Testis (tissue), 3 donors: ENCODE results near the gene GPRASP2. TPM values are rescaled to one million over a fixed set of nuclear protein-coding genes. Genes with fewer than 3 reads are reported as not detected.
A peak's percentile ranks its signal among the peaks of the same experiment; 100 is the strongest.
"Not testable (repeated sequence)": the region's sequence is repeated elsewhere in the genome, so short reads cannot be mapped to it uniquely, and the experiment has no call there.

Source experiments
- DNase-seq: peaks from one replicate; pipeline ENCODE4 v3.0.0-alpha.2; 2019
- H3K27ac ChIP-seq, 2 donors: fragments of 200-600 bp; sonication (generic); one replicate each; pipeline ENCODE4 v1.5.1; 2019
- H3K27me3 ChIP-seq: fragments of 200-600 bp; sonication (generic); one replicate; pipeline ENCODE4 v1.5.1; 2019
- H3K36me3 ChIP-seq: fragments of 200-600 bp; sonication (generic); one replicate; pipeline ENCODE4 v1.5.1; 2017; ENCODE audit warnings: low read depth; ENCODE audit errors: missing control alignments
- H3K4me1 ChIP-seq: fragments of 200-600 bp; sonication (generic); one replicate; pipeline ENCODE4 v1.5.1; 2019
- H3K4me3 ChIP-seq, 2 donors: fragments of 200-600 bp; sonication (generic); one replicate each; pipeline ENCODE4 v1.5.1; 2017 to 2019
- H3K9me3 ChIP-seq: fragments of 200-600 bp; sonication (generic); one replicate; pipeline ENCODE4 v1.5.1; 2017
- POLR2A ChIP-seq: fragments of 450-650 bp; IDR thresholded peaks from one replicate; pipeline ENCODE4 v1.6.1; 2017; ENCODE audit warnings: antibody characterized with exemption, mild to moderate bottlenecking, moderate library complexity
- WGBS, 2 donors: methylation state at CpG; one replicate each; pipeline ENCODE4 v1.1.5; 2018; 5-methylcytosine and 5-hydroxymethylcytosine counted together
- intact Hi-C: fragments of 100-400 bp; cut with DNase I; formaldehyde crosslinking; loops from one replicate; pipeline ENCODE4 v1.15.1; 2023; ENCODE audit warnings: low total_unique reads
- polyA plus RNA-seq: library from polyadenylated mRNA; stranded (reverse); fragments of 350-450 nt; fragmentation: Illumina TruSeq; extraction: RNeasy Lipid Tissue Mini Kit (QIAGEN cat#74804); gene quantifications from one replicate; pipeline ENCODE4 v1.2.3, GENCODE V29; 2014; ENCODE audit warnings: low read depth, low replicate concordance; ENCODE audit not compliant: insufficient read depth
- total RNA-seq, 2 donors: library from RNA; depleted of rRNA; stranded (reverse); fragments of >200 nt; gene quantifications; one replicate each; pipeline ENCODE4 v1.2.3, GENCODE V29; 2016
- TF ChIP-seq, protein P1 (sequence below), 3 experiments: fragments of 450-650 bp in 2 of 3; fragments of 200-600 bp in 1 of 3; sonication (generic) in 1 of 3; IDR thresholded peaks; one replicate each; pipeline ENCODE4 v1.5.1; 2016 to 2019; ENCODE audit warnings: antibody characterized with exemption in 3 of 3, mild to moderate bottlenecking in 2 of 3, moderate library complexity in 1 of 3

GPRASP2 gene
- total and polyA plus RNA-seq, 3 donors from 2014 or later = 8.4 to 12.8 (median 11.9) TPM

GRCh38 chrX:102720237-102721168 lies 8.3 kb downstream of the GPRASP2 start, which contains the start of gene GPRASP3:
Gene GPRASP3 (plus strand): TSS chrX:102720743. CDS start chrX:102748996, 28,253 bp downstream.
- DNase-seq = peak; percentile 90
- H3K9me3 ChIP-seq = no peaks in the 10 kb centered on the region
- WGBS, 2 donors = 1 to 7% methylated on average over 8 to 17 of the region's 31 CpGs
- H3K36me3 ChIP-seq = no peaks in the 10 kb centered on the region
- H3K4me3 ChIP-seq = peak within 1 kb of the TSS; percentile 36 to 59
- no peaks in the 10 kb centered on the region for H3K27me3 ChIP-seq
- intact Hi-C loops = no loop called here
- no peaks in the 10 kb centered on the region for H3K4me1 ChIP-seq
- no peak for TF ChIP-seq POLR2A
- TF ChIP-seq, protein P1, sequence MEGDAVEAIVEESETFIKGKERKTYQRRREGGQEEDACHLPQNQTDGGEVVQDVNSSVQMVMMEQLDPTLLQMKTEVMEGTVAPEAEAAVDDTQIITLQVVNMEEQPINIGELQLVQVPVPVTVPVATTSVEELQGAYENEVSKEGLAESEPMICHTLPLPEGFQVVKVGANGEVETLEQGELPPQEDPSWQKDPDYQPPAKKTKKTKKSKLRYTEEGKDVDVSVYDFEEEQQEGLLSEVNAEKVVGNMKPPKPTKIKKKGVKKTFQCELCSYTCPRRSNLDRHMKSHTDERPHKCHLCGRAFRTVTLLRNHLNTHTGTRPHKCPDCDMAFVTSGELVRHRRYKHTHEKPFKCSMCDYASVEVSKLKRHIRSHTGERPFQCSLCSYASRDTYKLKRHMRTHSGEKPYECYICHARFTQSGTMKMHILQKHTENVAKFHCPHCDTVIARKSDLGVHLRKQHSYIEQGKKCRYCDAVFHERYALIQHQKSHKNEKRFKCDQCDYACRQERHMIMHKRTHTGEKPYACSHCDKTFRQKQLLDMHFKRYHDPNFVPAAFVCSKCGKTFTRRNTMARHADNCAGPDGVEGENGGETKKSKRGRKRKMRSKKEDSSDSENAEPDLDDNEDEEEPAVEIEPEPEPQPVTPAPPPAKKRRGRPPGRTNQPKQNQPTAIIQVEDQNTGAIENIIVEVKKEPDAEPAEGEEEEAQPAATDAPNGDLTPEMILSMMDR (IDR thresholded peaks at IDR 0.05) = no peak
- H3K27ac ChIP-seq = peak within 1 kb of the TSS in 1 of 2 donors; percentile 31

GRCh38 chrX:102721169-102721506 lies 8.9 kb downstream of the GPRASP2 start:
- H3K9me3 ChIP-seq, H3K36me3 ChIP-seq, intact Hi-C loops, H3K27ac ChIP-seq, H3K4me1 ChIP-seq, DNase-seq, H3K27me3 ChIP-seq: not testable (repeated sequence)
- H3K4me3 ChIP-seq = peak overlapping the region in 1 of 2 donors; percentile 59
- WGBS, 2 donors = 27 to 41% methylated on average over 5 to 7 of the region's 7 CpGs

- no peaks in the 10 kb centered on the region for H3K9me3 ChIP-seq
- intact Hi-C loops = no loop called here
- WGBS, 2 donors = 100% methylated on average over 1 of the region's 1 CpG
- no peak overlapping the region for H3K4me3 ChIP-seq
- H3K36me3 ChIP-seq = no peaks in the 10 kb centered on the region
- H3K27me3 ChIP-seq = no peaks in the 10 kb centered on the region
- no peak for DNase-seq
- no peak overlapping the region for H3K27ac ChIP-seq
- TF ChIP-seq, protein P1 (IDR thresholded peaks at IDR 0.05) = no peak
- no peak for TF ChIP-seq POLR2A
- no peaks in the 10 kb centered on the region for H3K4me1 ChIP-seq
Observed at GRCh38 chrX:102723456-102723855, 11.2 kb downstream of the GPRASP2 start.

GRCh38 chrX:102727761-102728160 lies 15.5 kb downstream of the GPRASP2 start:
- DNase-seq = no peak
- WGBS, 2 donors = 89 to 90% methylated on average over 1 of the region's 1 CpG
- no peak overlapping the region for H3K4me3 ChIP-seq
- TF ChIP-seq POLR2A = no peak
- TF ChIP-seq, protein P1 (IDR thresholded peaks at IDR 0.05) = no peak
- H3K4me1 ChIP-seq = no peaks in the 10 kb centered on the region
- no peaks in the 10 kb centered on the region for H3K27me3 ChIP-seq
- H3K9me3 ChIP-seq = no peaks in the 10 kb centered on the region
- no peaks in the 10 kb centered on the region for H3K36me3 ChIP-seq
- intact Hi-C loops = no loop called here
- H3K27ac ChIP-seq = no peak overlapping the region

GRCh38 chrX:102728646-102729045 lies 16.4 kb downstream of the GPRASP2 start:
- Histone ChIP-seq H3K4me1 (no peaks in the 10 kb centered on the region), H3K27me3 (no peaks in the 10 kb centered on the region), H3K27ac (no peak overlapping the region), H3K36me3 (no peaks in the 10 kb centered on the region), H3K4me3 (no peak overlapping the region), H3K9me3 (no peaks in the 10 kb centered on the region)
- intact Hi-C loops = no loop called here
- DNase-seq = no peak
- WGBS, 2 donors = 94% methylated on average over 1 of the region's 1 CpG; no CpG with 5 or more reads in 1 of the 2 donors
- no peak for TF ChIP-seq POLR2A
- TF ChIP-seq, protein P1 (IDR thresholded peaks at IDR 0.05) = no peak
